Liver (tissue), 9 donors: ENCODE results near the gene ADK. TPM values are rescaled to one million over a fixed set of nuclear protein-coding genes. Genes with fewer than 3 reads are reported as not detected.

Experiments used
- DNase-seq: peaks from one replicate; pipeline ENCODE4 v3.0.0-alpha.2; 2017; ENCODE audit warnings: low spot score
- H3K27ac ChIP-seq, 2 donors: one replicate each; pipeline ENCODE4 v1.7.0; 2013; ENCODE audit warnings: inconsistent platforms in 2 of 2, low read length in 2 of 2, control low read depth in 1 of 2, low read depth in 1 of 2, mild to moderate bottlenecking in 1 of 2
- H3K27me3 ChIP-seq, 4 donors: one replicate each; pipeline versions ENCODE4 v1.6.1 to v1.7.0; 2013; ENCODE audit warnings: low read length in 3 of 4, inconsistent platforms in 1 of 4, mild to moderate bottlenecking in 1 of 4, moderate library complexity in 1 of 4; ENCODE audit not compliant: control insufficient read depth in 4 of 4, insufficient read depth in 4 of 4
- H3K36me3 ChIP-seq, 4 donors: one replicate each; pipeline versions ENCODE4 v1.6.1 to v1.7.0; 2013; ENCODE audit warnings: low read length in 3 of 4, mild to moderate bottlenecking in 3 of 4, low read depth in 1 of 4, moderate library complexity in 1 of 4; ENCODE audit not compliant: control insufficient read depth in 4 of 4, insufficient read depth in 3 of 4
- H3K4me1 ChIP-seq, 4 donors: one replicate each; pipeline versions ENCODE4 v1.6.1 to v1.7.0; 2013; ENCODE audit warnings: low read length in 3 of 4, mild to moderate bottlenecking in 3 of 4, moderate library complexity in 1 of 4; ENCODE audit not compliant: control insufficient read depth in 4 of 4, insufficient read depth in 4 of 4
- H3K4me3 ChIP-seq, 3 donors: one replicate each; pipeline versions ENCODE4 v1.6.1 to v1.7.0; 2013; ENCODE audit warnings: low read length in 3 of 3, control low read depth in 1 of 3, low read depth in 1 of 3, mild to moderate bottlenecking in 1 of 3
- H3K9ac ChIP-seq, 2 donors: one replicate each; pipeline ENCODE4 v1.7.0; 2013; ENCODE audit warnings: low read length in 2 of 2, mild to moderate bottlenecking in 2 of 2, moderate library complexity in 2 of 2, control low read depth in 1 of 2, low read depth in 1 of 2
- H3K9me3 ChIP-seq, 4 donors: one replicate each; pipeline versions ENCODE4 v1.6.1 to v1.7.0; 2013; ENCODE audit warnings: low read length in 3 of 4; ENCODE audit not compliant: control insufficient read depth in 4 of 4
- ATF3 ChIP-seq: IDR thresholded peaks from 2 replicates; pipeline ENCODE4 v1.6.1; 2016; ENCODE audit warnings: antibody characterized with exemption
- CTCF ChIP-seq: fragments of 150-350 bp; IDR thresholded peaks from 2 replicates; pipeline ENCODE4 v1.5.1; 2017; ENCODE audit warnings: improper control_type of control experiment, low read depth, low read length; ENCODE audit not compliant: missing input control
- EGR1 ChIP-seq, 2 donors: IDR thresholded peaks; 2 replicates each; pipeline ENCODE4 v1.6.1; 2016 to 2018; ENCODE audit warnings: antibody characterized with exemption in 2 of 2, low read depth in 2 of 2
- FOXA1 ChIP-seq: IDR thresholded peaks from 2 replicates; pipeline ENCODE4 v1.6.1; 2016; ENCODE audit warnings: antibody characterized with exemption
- FOXA2 ChIP-seq: IDR thresholded peaks from 2 replicates; pipeline ENCODE4 v1.6.1; 2016; ENCODE audit warnings: antibody characterized with exemption
- GABPA ChIP-seq, 2 donors: IDR thresholded peaks in 1 of 2; conservative IDR thresholded peaks in 1 of 2; 2 replicates each; pipeline ENCODE4 v1.6.1; 2016; ENCODE audit warnings: antibody characterized with exemption in 2 of 2, mild to moderate bottlenecking in 1 of 2, moderate library complexity in 1 of 2
- HNF4A ChIP-seq, 2 donors: conservative IDR thresholded peaks; 2 replicates each; pipeline ENCODE4 v1.6.1; 2016; ENCODE audit warnings: antibody characterized with exemption in 2 of 2, mild to moderate bottlenecking in 2 of 2
- HNF4G ChIP-seq: IDR thresholded peaks from 2 replicates; pipeline ENCODE4 v1.6.1; 2016; ENCODE audit warnings: antibody characterized with exemption
- JUND ChIP-seq, 2 donors: IDR thresholded peaks; 2 replicates each; pipeline ENCODE4 v1.6.1; 2016; ENCODE audit warnings: antibody characterized with exemption in 2 of 2
- MAX ChIP-seq: IDR thresholded peaks from 2 replicates; pipeline ENCODE4 v1.6.1; 2016; ENCODE audit warnings: antibody characterized with exemption
- NR2F2 ChIP-seq: IDR thresholded peaks from 2 replicates; pipeline ENCODE4 v1.6.1; 2016; ENCODE audit warnings: antibody characterized with exemption
- RAD21 ChIP-seq, 2 donors: IDR thresholded peaks; 2 replicates each; pipeline ENCODE4 v1.6.1; 2016; ENCODE audit warnings: antibody characterized with exemption in 2 of 2, mild to moderate bottlenecking in 2 of 2
- REST ChIP-seq: IDR thresholded peaks from 2 replicates; pipeline ENCODE4 v1.6.1; 2016; ENCODE audit warnings: antibody characterized with exemption, mild to moderate bottlenecking
- RXRA ChIP-seq, 2 donors: IDR thresholded peaks; 2 replicates each; pipeline ENCODE4 v1.6.1; 2017 to 2018; ENCODE audit warnings: antibody characterized with exemption in 2 of 2, mild to moderate bottlenecking in 1 of 2
- SP1 ChIP-seq: IDR thresholded peaks from 2 replicates; pipeline ENCODE4 v1.6.1; 2018; ENCODE audit warnings: antibody characterized with exemption, mild to moderate bottlenecking
- TAF1 ChIP-seq: conservative IDR thresholded peaks from 2 replicates; pipeline ENCODE4 v1.6.1; 2016; ENCODE audit warnings: antibody characterized with exemption, mild to moderate bottlenecking
- YY1 ChIP-seq: IDR thresholded peaks from 2 replicates; pipeline ENCODE4 v1.6.1; 2016; ENCODE audit warnings: antibody characterized with exemption, mild to moderate bottlenecking
- ZBTB33 ChIP-seq: IDR thresholded peaks from 2 replicates; pipeline ENCODE4 v1.6.1; 2016; ENCODE audit warnings: antibody characterized with exemption
- WGBS: extraction: QIAGEN DNeasy Blood & Tissue Kit; methylation state at CpG from one replicate; pipeline ENCODE4 v1.1.7; 2013; 5-methylcytosine and 5-hydroxymethylcytosine counted together
- polyA plus RNA-seq, 2 donors: library from polyadenylated mRNA; stranded (reverse) in 1 of 2; unstranded in 1 of 2; fragments of 200-250 nt in 1 of 2; fragments of >200 nt in 1 of 2; fragmentation: Nextera tagmentation in 1 of 2; extraction: Ambion mirVana in 1 of 2; gene quantifications; one replicate each; pipeline versions ENCODE4 v1.2.1 to v1.2.3, GENCODE V29; 2013 to 2015
- total RNA-seq, 2 donors: library from RNA; depleted of rRNA; stranded (reverse); fragments of >200 nt; gene quantifications; one replicate each; pipeline ENCODE4 v1.2.3, GENCODE V29; 2014
- donor health status: healthy.
- donor health status: healthy.
- donor health status: healthy.
- donor health status: healthy.
- donor health status: healthy.

The ADK gene
- total and polyA plus RNA-seq, 4 donors: 18.0 to 110 (median 65.5) TPM

GRCh38 chr10:74305730-74306129 is 154.7 kb downstream of the ADK start:
- Histone ChIP-seq H3K27ac (no peak overlapping the region), H3K9me3 (no peaks in the 10 kb centered on the region), H3K36me3 (no peaks in the 10 kb centered on the region), H3K9ac (no peak overlapping the region), H3K27me3 (no peaks in the 10 kb centered on the region), H3K4me1 (peaks cover 4 to 16% (median 8%) of the 10 kb centered on the region in 4 donors), H3K4me3 (no peak overlapping the region)
- TF ChIP-seq FOXA1: no peak
- no peak for TF ChIP-seq EGR1 (IDR thresholded peaks at IDR 0.05; ENCODE audit: low read depth in 2 of 2)
- TF ChIP-seq RAD21 (IDR thresholded peaks at IDR 0.05): no peak
- no peak for TF ChIP-seq FOXA2
- TF ChIP-seq RXRA (IDR thresholded peaks at IDR 0.05): no peak
- no peak for TF ChIP-seq CTCF
- no peak for TF ChIP-seq JUND (IDR thresholded peaks at IDR 0.05)
- no peak for TF ChIP-seq MAX
- no peak for TF ChIP-seq HNF4G
- no peak for TF ChIP-seq SP1
- TF ChIP-seq ATF3: no peak
- no peak for TF ChIP-seq ZBTB33
- TF ChIP-seq YY1: no peak
- no peak for TF ChIP-seq HNF4A (conservative IDR thresholded peaks at IDR 0.05)
- no peak for TF ChIP-seq TAF1
- no peak for TF ChIP-seq NR2F2
- TF ChIP-seq REST: no peak
- TF ChIP-seq GABPA (IDR thresholded peaks at IDR 0.05 in 1 of 2, conservative IDR thresholded peaks at IDR 0.05 in 1 of 2): no peak
- WGBS: 93% methylated on average over 3 of the region's 3 CpGs
- DNase-seq: no peak
